Right atrium auricular region (tissue), 2 donors: ENCODE data around the gene HOXA5. TPM values are rescaled to one million over a fixed set of nuclear protein-coding genes. Genes with fewer than 3 reads are reported as not detected.

ENCODE experiments used
- DNase-seq: peaks from one replicate; pipeline ENCODE4 v3.0.0-alpha.2; 2019; ENCODE audit warnings: low spot score
- H3K27ac ChIP-seq, 2 donors: fragments of 200-600 bp; sonication (generic); 1 replicate in 1 of 2; 2 replicates in 1 of 2; pipeline ENCODE4 v1.5.1; 2016 to 2019
- H3K27me3 ChIP-seq, 2 donors: fragments of 200-600 bp; sonication (generic); one replicate each; pipeline versions ENCODE4 v1.5.1 to v1.6.0; 2017 to 2019
- H3K36me3 ChIP-seq: fragments of 200-600 bp; sonication (generic); one replicate; pipeline ENCODE4 v1.5.1; 2016
- H3K4me1 ChIP-seq, 2 donors: fragments of 200-600 bp; sonication (generic); one replicate each; pipeline versions ENCODE4 v1.5.1 to v1.6.0; 2017 to 2019
- H3K4me3 ChIP-seq, 2 donors: fragments of 200-600 bp; sonication (generic); 1 replicate in 1 of 2; 2 replicates in 1 of 2; pipeline ENCODE4 v1.5.1; 2017 to 2019; ENCODE audit warnings: mild to moderate bottlenecking in 1 of 2, moderate library complexity in 1 of 2
- H3K9me3 ChIP-seq, 2 donors: fragments of 200-600 bp; sonication (generic); one replicate each; pipeline ENCODE4 v1.5.1; 2019
- total RNA-seq, 2 donors: library from RNA; depleted of rRNA; stranded (reverse); fragments of >200 nt; gene quantifications; one replicate each; pipeline ENCODE4 v1.1.0, GENCODE V29; 2016
- TF ChIP-seq, protein P1 (sequence below), 2 donors: fragments of 200-600 bp; sonication (generic); IDR thresholded peaks; one replicate each; pipeline ENCODE4 v1.5.1; 2019; ENCODE audit warnings: antibody characterized with exemption in 2 of 2

HOXA5 gene
- total RNA-seq, 2 donors from 2014 or later, result 0.24 to 0.96 TPM

DNA sequence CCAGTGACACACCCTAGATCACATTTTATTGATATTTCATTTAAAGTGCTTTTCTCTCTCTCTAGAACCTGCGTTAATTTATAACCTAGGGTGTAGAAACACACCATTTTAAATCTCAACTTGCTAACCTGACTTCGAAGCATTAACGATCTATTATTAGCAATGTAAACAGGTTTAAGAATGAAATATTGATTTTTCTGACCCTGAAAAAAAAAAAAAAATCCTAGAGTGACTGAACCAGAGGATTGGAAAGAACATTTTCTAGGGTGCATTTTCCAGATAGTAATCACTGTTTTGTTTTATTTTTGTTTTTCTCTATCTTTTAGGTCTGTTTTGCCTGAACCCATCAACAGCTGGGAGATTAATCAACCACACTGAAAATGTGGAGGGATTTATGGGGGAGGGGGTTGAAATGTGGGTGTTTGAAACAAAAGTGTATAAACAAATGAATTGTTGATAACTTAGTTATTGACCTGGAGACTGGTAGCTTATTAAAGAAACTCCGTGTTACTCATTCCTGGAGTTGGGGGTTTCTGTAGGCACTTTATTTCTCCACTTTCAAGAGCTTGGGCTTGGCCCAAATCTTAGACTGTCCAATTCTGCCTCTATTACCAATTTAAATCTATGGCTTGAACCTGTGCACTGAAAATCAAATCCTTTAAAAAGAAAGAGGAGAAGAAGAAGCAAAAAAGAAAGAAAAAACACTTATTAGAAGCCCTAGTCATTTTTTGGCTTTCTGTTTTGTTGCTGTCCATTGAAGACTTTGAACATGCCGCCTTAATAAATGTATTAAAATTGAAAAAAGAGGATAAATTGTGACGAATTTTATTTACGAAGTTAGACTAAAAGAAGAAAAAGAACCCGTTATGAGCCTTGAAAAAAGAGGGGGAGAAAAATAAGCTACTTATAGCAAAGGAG lies 43.8 kb downstream of the HOXA5 start:
- TF ChIP-seq, protein P1, sequence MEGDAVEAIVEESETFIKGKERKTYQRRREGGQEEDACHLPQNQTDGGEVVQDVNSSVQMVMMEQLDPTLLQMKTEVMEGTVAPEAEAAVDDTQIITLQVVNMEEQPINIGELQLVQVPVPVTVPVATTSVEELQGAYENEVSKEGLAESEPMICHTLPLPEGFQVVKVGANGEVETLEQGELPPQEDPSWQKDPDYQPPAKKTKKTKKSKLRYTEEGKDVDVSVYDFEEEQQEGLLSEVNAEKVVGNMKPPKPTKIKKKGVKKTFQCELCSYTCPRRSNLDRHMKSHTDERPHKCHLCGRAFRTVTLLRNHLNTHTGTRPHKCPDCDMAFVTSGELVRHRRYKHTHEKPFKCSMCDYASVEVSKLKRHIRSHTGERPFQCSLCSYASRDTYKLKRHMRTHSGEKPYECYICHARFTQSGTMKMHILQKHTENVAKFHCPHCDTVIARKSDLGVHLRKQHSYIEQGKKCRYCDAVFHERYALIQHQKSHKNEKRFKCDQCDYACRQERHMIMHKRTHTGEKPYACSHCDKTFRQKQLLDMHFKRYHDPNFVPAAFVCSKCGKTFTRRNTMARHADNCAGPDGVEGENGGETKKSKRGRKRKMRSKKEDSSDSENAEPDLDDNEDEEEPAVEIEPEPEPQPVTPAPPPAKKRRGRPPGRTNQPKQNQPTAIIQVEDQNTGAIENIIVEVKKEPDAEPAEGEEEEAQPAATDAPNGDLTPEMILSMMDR (IDR thresholded peaks at IDR 0.05), result no peak
- no peaks in the 10 kb centered on the region for H3K9me3 ChIP-seq
- no peak for DNase-seq
- peaks cover 0 to 49% of the 10 kb centered on the region in 2 donors for H3K4me1 ChIP-seq
- no peak overlapping the region for H3K27ac ChIP-seq
- H3K36me3 ChIP-seq, result no peaks in the 10 kb centered on the region
- no peak overlapping the region for H3K4me3 ChIP-seq
- H3K27me3 ChIP-seq, result peaks cover 39 to 72% of the 10 kb centered on the region in 2 donors

DNA sequence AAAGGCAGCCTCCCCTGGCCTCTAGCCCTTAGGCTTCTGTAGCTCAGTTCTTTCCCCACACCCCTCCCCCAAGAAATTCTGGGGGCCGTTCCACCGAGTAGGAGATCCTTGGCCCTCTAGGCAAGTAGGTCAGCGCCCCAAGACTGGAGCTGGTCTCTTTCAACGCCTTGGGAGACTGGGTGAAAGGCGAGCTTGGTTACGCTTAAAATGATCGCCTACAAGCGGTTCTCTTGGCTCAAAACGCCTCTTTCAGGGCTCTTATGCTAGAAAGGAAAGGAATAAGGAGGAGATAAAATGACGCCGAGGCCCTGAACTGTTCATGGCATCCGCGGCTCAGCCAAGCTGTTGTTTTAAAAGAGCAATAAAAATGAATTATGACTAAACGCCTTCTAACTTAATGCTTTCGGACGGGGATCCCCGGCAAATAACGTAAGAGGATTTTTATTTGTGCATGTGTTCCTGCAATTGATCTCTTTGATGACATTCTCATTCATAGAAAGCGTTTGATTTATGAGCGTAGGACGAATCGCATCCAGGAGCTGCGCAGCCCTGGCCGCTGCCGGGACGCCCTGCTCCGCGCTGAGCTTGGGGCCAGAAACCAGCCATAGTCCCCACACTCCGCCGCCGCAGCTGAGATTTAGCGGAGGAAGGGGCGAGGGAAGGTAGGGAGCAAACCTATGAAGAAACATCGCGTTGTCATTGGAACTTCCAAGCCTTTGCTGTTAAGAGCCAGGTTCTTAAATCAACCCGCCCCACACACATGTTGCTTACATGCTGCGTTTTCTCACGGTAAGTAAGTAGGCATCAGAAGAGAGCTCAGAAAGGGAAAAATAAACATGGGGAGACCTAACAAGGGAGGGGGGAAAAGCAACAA lies 44.7 kb downstream of the HOXA5 start:
- H3K4me1 ChIP-seq, result peaks cover 0 to 49% of the 10 kb centered on the region in 2 donors
- no peak for DNase-seq

DNA sequence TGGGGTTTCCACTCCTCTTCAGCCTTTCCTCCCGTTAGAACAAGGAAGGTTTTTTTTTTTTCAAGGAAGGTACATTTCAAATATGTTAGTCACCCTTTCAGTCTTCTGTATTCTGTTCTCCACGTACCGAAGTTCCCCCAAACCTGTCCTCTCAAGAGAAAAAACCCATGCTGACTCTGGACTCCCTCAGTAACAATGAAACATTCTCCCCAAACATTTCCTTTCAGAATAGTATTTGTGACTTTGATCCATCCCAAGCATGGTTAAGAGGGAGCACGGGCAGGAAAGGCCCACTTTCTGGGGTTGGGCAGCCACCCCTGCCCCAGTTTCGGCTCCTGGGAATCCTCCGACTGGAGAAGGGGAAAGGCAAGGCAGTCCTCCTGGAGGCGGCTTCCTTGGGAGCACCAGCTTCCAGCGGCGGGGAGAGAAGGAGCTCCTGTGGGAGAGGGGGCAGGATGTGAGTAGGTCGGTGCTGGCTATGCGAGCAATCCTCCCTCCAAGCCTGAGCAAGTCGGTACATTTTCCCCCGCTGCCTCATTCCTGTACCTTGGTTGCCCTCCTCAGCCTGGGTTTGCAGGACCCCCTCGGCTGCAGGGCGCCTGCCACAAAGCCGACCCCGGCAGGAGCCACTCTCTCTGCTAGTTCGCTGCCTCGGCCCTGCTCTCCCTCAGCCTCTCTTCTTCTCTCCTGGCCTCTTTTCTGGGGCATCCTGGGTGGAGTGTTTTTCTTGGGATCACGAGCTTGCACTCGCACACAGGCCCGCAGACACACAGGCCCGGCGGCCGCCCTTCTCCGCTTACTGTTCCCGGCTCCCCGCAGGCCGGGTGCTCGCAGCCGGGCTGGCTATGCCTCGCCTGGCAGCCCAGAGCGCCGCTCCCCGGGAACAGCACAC lies 45.5 kb downstream of the HOXA5 start:
- no peaks in the 10 kb centered on the region for H3K9me3 ChIP-seq
- DNase-seq, result no peak
- peak overlapping the region in 1 of 2 donors; percentile 10 for H3K4me3 ChIP-seq
- peaks cover 0 to 49% of the 10 kb centered on the region in 2 donors for H3K4me1 ChIP-seq
- H3K27me3 ChIP-seq, result peaks cover 36 to 61% of the 10 kb centered on the region in 2 donors
- peak overlapping the region in 1 of 2 donors; percentile 40 for H3K27ac ChIP-seq
- TF ChIP-seq, protein P1 (IDR thresholded peaks at IDR 0.05), result no peak
- no peaks in the 10 kb centered on the region for H3K36me3 ChIP-seq

More for the DNA sequence above, 44.7 kb downstream of the HOXA5 start:
- Histone ChIP-seq H3K27me3 (peaks cover 40 to 67% of the 10 kb centered on the region in 2 donors), H3K36me3 (no peaks in the 10 kb centered on the region), H3K27ac (peak overlapping the region in 1 of 2 donors; percentile 40), H3K9me3 (no peaks in the 10 kb centered on the region), H3K4me3 (peak overlapping the region in 1 of 2 donors; percentile 10)
- TF ChIP-seq, protein P1 (IDR thresholded peaks at IDR 0.05), result no peak

DNA sequence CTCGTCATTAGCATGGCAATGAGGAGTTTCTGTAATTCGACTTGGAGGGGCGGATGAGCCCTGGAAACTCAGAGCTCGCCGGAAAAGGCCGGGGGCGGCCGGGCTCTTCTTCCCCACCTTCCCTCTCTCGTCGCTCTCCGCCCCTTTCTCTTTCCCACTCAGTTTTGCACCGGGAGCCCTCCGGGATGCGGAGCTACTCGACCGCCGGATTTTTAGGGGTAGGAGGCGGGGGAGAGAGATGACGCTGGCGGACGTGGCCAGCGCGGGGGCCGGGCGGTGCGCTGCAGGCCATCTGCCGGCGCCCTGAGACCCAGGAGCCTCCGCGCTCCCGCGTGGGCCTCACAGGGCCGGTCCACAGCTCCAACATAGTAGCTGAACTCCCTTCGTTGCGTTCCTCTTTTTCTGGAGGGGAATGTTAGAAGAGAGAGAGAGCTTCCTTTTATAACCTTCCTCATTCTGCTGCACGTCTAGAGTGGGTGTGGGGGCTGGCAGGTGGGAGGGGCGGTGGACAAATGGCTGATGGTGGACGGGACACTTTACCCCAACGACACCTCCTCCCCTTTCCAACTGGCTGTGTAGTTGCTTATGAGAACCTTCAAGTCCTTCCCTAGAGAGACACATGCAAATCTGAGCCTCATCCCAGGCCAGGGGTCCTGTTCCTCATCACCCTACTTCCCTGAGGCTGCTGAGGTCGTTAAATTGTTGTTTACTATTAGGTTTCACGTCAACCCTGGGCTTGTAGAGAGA lies 46.5 kb downstream of the HOXA5 start:
- TF ChIP-seq, protein P1 (IDR thresholded peaks at IDR 0.05), result no peak
- Histone ChIP-seq H3K9me3 (no peaks in the 10 kb centered on the region), H3K4me1 (peaks cover 0 to 42% of the 10 kb centered on the region in 2 donors), H3K27me3 (peaks cover 32 to 54% of the 10 kb centered on the region in 2 donors), H3K4me3 (peak overlapping the region; percentile 58 to 65), H3K36me3 (no peaks in the 10 kb centered on the region), H3K27ac (peak overlapping the region; percentile 68 to 85)
- no peak for DNase-seq
